H1 (cell line): Measurements from ENCODE around the gene MRPS18B.

Experiments
- CHD2 ChIP-seq: IDR thresholded peaks from 2 replicates; pipeline ENCODE4 v1.6.1; 2012; ENCODE audit warnings: low read length, improper control_type of control experiment
- CTCF ChIP-seq, 3 experiments: IDR thresholded peaks; 1 replicate in 2 of 3; 2 replicates in 1 of 3; pipeline versions ENCODE4 v1.5.1 to v1.6.1; 2011; ENCODE audit warnings: low read length in 3 of 3, mild to moderate bottlenecking in 3 of 3, inconsistent platforms in 2 of 3, low read depth in 1 of 3, moderate library complexity in 1 of 3; ENCODE audit not compliant: insufficient read depth in 1 of 3; ENCODE audit errors: control extremely low read depth in 1 of 3
- FOSL1 ChIP-seq: IDR thresholded peaks from 2 replicates; pipeline ENCODE4 v1.6.1; 2011; ENCODE audit warnings: mild to moderate bottlenecking, low read depth, low read length, moderate library complexity; ENCODE audit not compliant: insufficient read depth
- SIN3A ChIP-seq, 2 experiments: IDR thresholded peaks in 1 of 2; conservative IDR thresholded peaks in 1 of 2; 2 replicates each; pipeline ENCODE4 v1.6.1; 2011 to 2012; ENCODE audit warnings: low read length in 2 of 2, improper control_type of control experiment in 1 of 2, low read depth in 1 of 2, mild to moderate bottlenecking in 1 of 2

GRCh38 chr6:30612213-30612612 is 5.4 kb upstream of the MRPS18B start:
- no peak for TF ChIP-seq CHD2
- no peak for TF ChIP-seq FOSL1
- no peak; a peak in 1 of 4 replicates for TF ChIP-seq CTCF (IDR thresholded peaks at IDR 0.05; ENCODE audit: control extremely low read depth in 1 of 3, insufficient read depth in 1 of 3, low read depth in 1 of 3, low read length in 3 of 3)
- no peak for TF ChIP-seq SIN3A (conservative IDR thresholded peaks at IDR 0.05 in 1 of 2, IDR thresholded peaks at IDR 0.05 in 1 of 2; ENCODE audit: low read depth in 1 of 2, low read length in 2 of 2)
